Epithelial cell of proximal tubule (primary cell): ENCODE data around the gene C20orf202. TPM values are rescaled to one million over a fixed set of nuclear protein-coding genes. Genes with fewer than 3 reads are reported as not detected.
"Not testable (repeated sequence)": the region's sequence is repeated elsewhere in the genome, so short reads cannot be mapped to it uniquely, and the experiment has no call there.

ENCODE experiments used
- DNase-seq: peaks from one replicate; pipeline ENCODE4 v3.0.0-alpha.2; 2011; ENCODE audit warnings: low read depth
- H3K4me3 ChIP-seq: 2 replicates; pipeline ENCODE4 v1.5.1; 2011; ENCODE audit warnings: low read depth, mild to moderate bottlenecking, low read length
- CTCF ChIP-seq: conservative IDR thresholded peaks from 2 replicates; pipeline ENCODE4 v1.5.1; 2012; ENCODE audit warnings: low read depth, mild to moderate bottlenecking, low read length
- total RNA-seq: library from RNA; depleted of rRNA; stranded (reverse); fragments of >200 nt; gene quantifications from 2 replicates; pipeline ENCODE4 v1.2.3, GENCODE V29; 2015

The C20orf202 gene
- total RNA-seq, 1 donor from 2014 or later = not detected

GRCh38 chr20:1242099-1242498 lies 38.8 kb downstream of the C20orf202 start:
- no peak overlapping the region for H3K4me3 ChIP-seq
- no peak for TF ChIP-seq CTCF
- DNase-seq = no peak

- H3K4me3 ChIP-seq = no peak overlapping the region
- no peak for TF ChIP-seq CTCF
- peak; percentile 68 for DNase-seq
Measured at GRCh38 chr20:1242530-1242929, 39.3 kb downstream of the C20orf202 start.

- no peak overlapping the region for H3K4me3 ChIP-seq
- no peak for TF ChIP-seq CTCF
- no peak for DNase-seq
Measured at GRCh38 chr20:1245578-1245977, 42.3 kb downstream of the C20orf202 start.

GRCh38 chr20:1247689-1248088 lies 44.4 kb downstream of the C20orf202 start:
- no peak for TF ChIP-seq CTCF
- H3K4me3 ChIP-seq = no peak overlapping the region
- no peak for DNase-seq

- not testable (repeated sequence) for DNase-seq, H3K4me3 ChIP-seq
Measured at GRCh38 chr20:1250282-1250681, 47.0 kb downstream of the C20orf202 start.

- no peak overlapping the region for H3K4me3 ChIP-seq
- TF ChIP-seq CTCF = no peak
- no peak for DNase-seq
Measured at GRCh38 chr20:1252416-1252815, 49.2 kb downstream of the C20orf202 start.

GRCh38 chr20:1254254-1254653 lies 51.0 kb downstream of the C20orf202 start:
- TF ChIP-seq CTCF = no peak
- no peak for DNase-seq
- H3K4me3 ChIP-seq = no peak overlapping the region

- no peak for TF ChIP-seq CTCF
- H3K4me3 ChIP-seq = no peak overlapping the region
- no peak for DNase-seq
Measured at GRCh38 chr20:1255675-1256074, 52.4 kb downstream of the C20orf202 start.
